ENCODE results near the gene NR2F1-AS1. TPM values are rescaled to one million over a fixed set of nuclear protein-coding genes. Genes with fewer than 3 reads are reported as not detected.

The NR2F1-AS1 gene
- total RNA-seq, 2 experiments from 2014 or later, result not detected

- no peak overlapping the region for H3K4me3 Mint-ChIP-seq
- peaks cover 2% of the 10 kb centered on the region for H3K36me3 Mint-ChIP-seq
- H3K27ac Mint-ChIP-seq, result no peak overlapping the region
- DNase-seq (no peak), ATAC-seq (ENCODE audit: low read depth) (no peak)
- H3K4me1 Mint-ChIP-seq, result peaks cover 10% of the 10 kb centered on the region
- POLR2A ChIA-PET, result no interaction called here
- H3K9me3 Mint-ChIP-seq, result peaks cover 1% of the 10 kb centered on the region
- H3K27me3 Mint-ChIP-seq, result peaks cover 96% of the 10 kb centered on the region
These were observed 28.7 kb upstream of the NR2F1-AS1 start for GRCh38 chr5:93609762-93610161.

- Mint-ChIP-seq H3K27ac (no peak overlapping the region), H3K9me3 (peaks cover 1% of the 10 kb centered on the region), H3K27me3 (peaks cover 91% of the 10 kb centered on the region), H3K36me3 (peaks cover 2% of the 10 kb centered on the region), H3K4me1 (peaks cover 10% of the 10 kb centered on the region), H3K4me3 (no peak overlapping the region)
- ATAC-seq (ENCODE audit: low read depth), result no peak
- no peak for DNase-seq
- POLR2A ChIA-PET, result interaction anchor here (0.6 kb wide), 1 partner anchor 12 kb away, joined by 3 read pairs; no protein-coding TSS in a partner anchor
These were observed 27.8 kb upstream of the NR2F1-AS1 start for GRCh38 chr5:93608855-93609254.

GRCh38 chr5:93607367-93608258 is 26.6 kb upstream of the NR2F1-AS1 start:
- POLR2A ChIA-PET, result no interaction called here
- DNase-seq (no peak), ATAC-seq (ENCODE audit: low read depth) (peak; percentile 70)
- Mint-ChIP-seq H3K4me1 (peaks cover 10% of the 10 kb centered on the region), H3K36me3 (peaks cover 3% of the 10 kb centered on the region), H3K27me3 (peaks cover 80% of the 10 kb centered on the region), H3K27ac (no peak overlapping the region), H3K9me3 (peaks cover 4% of the 10 kb centered on the region), H3K4me3 (peak overlapping the region; percentile 42)

- Mint-ChIP-seq H3K27me3 (peaks cover 68% of the 10 kb centered on the region), H3K4me1 (peaks cover 5% of the 10 kb centered on the region), H3K4me3 (no peak overlapping the region), H3K36me3 (peaks cover 3% of the 10 kb centered on the region), H3K27ac (no peak overlapping the region), H3K9me3 (peaks cover 4% of the 10 kb centered on the region)
- POLR2A ChIA-PET, result no interaction called here
- ATAC-seq (ENCODE audit: low read depth) (no peak), DNase-seq (no peak)
These were observed 25.3 kb upstream of the NR2F1-AS1 start for GRCh38 chr5:93606382-93606752.

- H3K4me3 Mint-ChIP-seq, result no peak overlapping the region
- peaks cover 5% of the 10 kb centered on the region for H3K4me1 Mint-ChIP-seq
- peaks cover 2% of the 10 kb centered on the region for H3K9me3 Mint-ChIP-seq
- peaks cover 3% of the 10 kb centered on the region for H3K36me3 Mint-ChIP-seq
- peaks cover 53% of the 10 kb centered on the region for H3K27me3 Mint-ChIP-seq
- DNase-seq, result no peak
- no peak overlapping the region for H3K27ac Mint-ChIP-seq
- POLR2A ChIA-PET, result no interaction called here
- ATAC-seq (ENCODE audit: low read depth), result no peak
These were observed 23.9 kb upstream of the NR2F1-AS1 start for GRCh38 chr5:93604644-93605515.

- peaks cover 3% of the 10 kb centered on the region for H3K36me3 Mint-ChIP-seq
- DNase-seq (no peak), ATAC-seq (ENCODE audit: low read depth) (no peak)
- H3K9me3 Mint-ChIP-seq, result peaks cover 2% of the 10 kb centered on the region
- H3K4me3 Mint-ChIP-seq, result no peak overlapping the region
- H3K4me1 Mint-ChIP-seq, result peaks cover 5% of the 10 kb centered on the region
- H3K27ac Mint-ChIP-seq, result peak overlapping the region; percentile 74
- H3K27me3 Mint-ChIP-seq, result peaks cover 44% of the 10 kb centered on the region
- POLR2A ChIA-PET, result no interaction called here
These were observed 23.0 kb upstream of the NR2F1-AS1 start for GRCh38 chr5:93603793-93604643.

- POLR2A ChIA-PET, result no interaction called here
- peaks cover 5% of the 10 kb centered on the region for H3K4me1 Mint-ChIP-seq
- H3K27me3 Mint-ChIP-seq, result peaks cover 38% of the 10 kb centered on the region
- peak overlapping the region; percentile 74 for H3K27ac Mint-ChIP-seq
- H3K4me3 Mint-ChIP-seq, result no peak overlapping the region
- peaks cover 3% of the 10 kb centered on the region for H3K36me3 Mint-ChIP-seq
- ATAC-seq (ENCODE audit: low read depth) (no peak), DNase-seq (no peak)
- H3K9me3 Mint-ChIP-seq, result peaks cover 2% of the 10 kb centered on the region
These were observed 22.2 kb upstream of the NR2F1-AS1 start for GRCh38 chr5:93603078-93603792.

- peaks cover 3% of the 10 kb centered on the region for H3K36me3 Mint-ChIP-seq
- H3K4me1 Mint-ChIP-seq, result no peaks in the 10 kb centered on the region
- H3K27me3 Mint-ChIP-seq, result peaks cover 30% of the 10 kb centered on the region
- POLR2A ChIA-PET, result no interaction called here
- no peak overlapping the region for H3K27ac Mint-ChIP-seq
- H3K9me3 Mint-ChIP-seq, result peaks cover 2% of the 10 kb centered on the region
- H3K4me3 Mint-ChIP-seq, result no peak overlapping the region
- DNase-seq (no peak), ATAC-seq (ENCODE audit: low read depth) (no peak)
These were observed 21.4 kb upstream of the NR2F1-AS1 start for GRCh38 chr5:93602241-93603077.

GRCh38 chr5:93601802-93602155 is 20.8 kb upstream of the NR2F1-AS1 start:
- H3K4me3 Mint-ChIP-seq, result no peak overlapping the region
- H3K4me1 Mint-ChIP-seq, result no peaks in the 10 kb centered on the region
- peaks cover 2% of the 10 kb centered on the region for H3K9me3 Mint-ChIP-seq
- peaks cover 26% of the 10 kb centered on the region for H3K27me3 Mint-ChIP-seq
- POLR2A ChIA-PET, result interaction anchor here (1.2 kb wide), 1 partner anchor 30 kb away, joined by 3 read pairs; no protein-coding TSS in a partner anchor
- DNase-seq, result no peak
- no peak for ATAC-seq (ENCODE audit: low read depth)
- H3K27ac Mint-ChIP-seq, result no peak overlapping the region
- H3K36me3 Mint-ChIP-seq, result peaks cover 3% of the 10 kb centered on the region

- DNase-seq, result no peak
- H3K4me3 Mint-ChIP-seq, result no peak overlapping the region
These were observed 20.2 kb upstream of the NR2F1-AS1 start for GRCh38 chr5:93601071-93601801.

GRCh38 chr5:93600409-93601070 is 19.5 kb upstream of the NR2F1-AS1 start:
- Mint-ChIP-seq H3K36me3 (peaks cover 6% of the 10 kb centered on the region), H3K4me3 (no peak overlapping the region), H3K27ac (no peak overlapping the region), H3K4me1 (peaks cover 2% of the 10 kb centered on the region), H3K27me3 (peaks cover 26% of the 10 kb centered on the region), H3K9me3 (peaks cover 4% of the 10 kb centered on the region)
- POLR2A ChIA-PET, result interaction anchor here (1.2 kb wide), 1 partner anchor 29 kb away, joined by 3 read pairs; no protein-coding TSS in a partner anchor
- ATAC-seq (ENCODE audit: low read depth) (no peak), DNase-seq (no peak)

More at GRCh38 chr5:93601071-93601801, 20.2 kb upstream of the NR2F1-AS1 start:
- no peak for ATAC-seq (ENCODE audit: low read depth)
- Mint-ChIP-seq H3K36me3 (peaks cover 3% of the 10 kb centered on the region), H3K27me3 (peaks cover 26% of the 10 kb centered on the region), H3K9me3 (peaks cover 2% of the 10 kb centered on the region), H3K27ac (peak overlapping the region; percentile 44), H3K4me1 (no peaks in the 10 kb centered on the region)
- POLR2A ChIA-PET, result interaction anchor here (1.2 kb wide), 1 partner anchor 30 kb away, joined by 3 read pairs; no protein-coding TSS in a partner anchor
